Neural cell (in vitro differentiated cells): ENCODE measurements around the gene PRAC1.
"Not testable (repeated sequence)": the region's sequence is repeated elsewhere in the genome, so short reads cannot be mapped to it uniquely, and the experiment has no call there.

Experiments
- CTCF ChIP-seq: fragments of 450-650 bp; IDR thresholded peaks from 2 replicates; pipeline ENCODE4 v1.5.1; 2014; ENCODE audit warnings: antibody characterized with exemption, mild to moderate bottlenecking, moderate library complexity; ENCODE audit not compliant: poor library complexity, severe bottlenecking
- EP300 ChIP-seq: fragments of 450-650 bp; conservative IDR thresholded peaks from 2 replicates; pipeline ENCODE4 v1.6.1; 2014; ENCODE audit warnings: antibody characterized with exemption, mild to moderate bottlenecking, moderate library complexity; ENCODE audit not compliant: poor library complexity, severe bottlenecking
- EZH2 ChIP-seq: fragments of 200-600, 300-800 bp; shearing (Covaris generic), sonication (generic); IDR thresholded peaks from 2 replicates; pipeline ENCODE4 v1.6.1; 2014; ENCODE audit warnings: antibody characterized with exemption, low read length, borderline replicate concordance, mild to moderate bottlenecking; ENCODE audit not compliant: insufficient read depth, poor library complexity, severe bottlenecking

DNA sequence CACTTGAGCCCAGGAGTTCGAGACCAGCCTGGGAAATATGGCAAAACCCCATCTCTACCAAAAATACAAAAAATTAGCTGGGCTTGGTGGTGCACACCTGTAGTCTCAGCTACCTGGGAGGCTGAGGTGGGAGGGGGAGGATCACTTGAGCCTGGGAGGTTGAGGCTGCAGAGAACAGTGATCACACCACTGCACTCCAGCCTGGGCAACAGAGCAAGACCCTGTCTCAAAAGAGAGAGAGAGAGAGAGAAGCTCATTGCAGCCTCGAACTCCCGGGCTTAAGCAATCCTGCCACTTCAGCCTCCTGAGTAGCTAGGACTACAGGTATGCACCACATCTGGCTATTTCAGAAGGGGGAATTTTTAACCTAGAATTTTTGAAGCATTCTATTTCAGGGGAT, 5.8 kb downstream of the PRAC1 start:
- TF ChIP-seq CTCF, EZH2, EP300: not testable (repeated sequence)
